HepG2 (cell line): Measurements from ENCODE around the gene VWA1. TPM values are rescaled to one million over a fixed set of nuclear protein-coding genes. Genes with fewer than 3 reads are reported as not detected.

Experiments used
- GABPB1 ChIP-seq: IDR thresholded peaks from 2 replicates; pipeline ENCODE4 v1.6.1; 2016; ENCODE audit warnings: mild to moderate bottlenecking, missing genetic modification reagents, moderate library complexity, missing compliant biosample characterization
- HDAC6 ChIP-seq: fragments of 200-600 bp; sonication (generic); IDR thresholded peaks from 2 replicates; pipeline ENCODE4 v1.7.0; 2017; ENCODE audit warnings: mild to moderate bottlenecking, antibody characterized with exemption, low read length, low read depth
- HOXD1 ChIP-seq: sonication (generic); formaldehyde crosslinking; IDR thresholded peaks from 2 replicates; pipeline ENCODE4 v1.5.0; 2020; ENCODE audit warnings: missing genetic modification reagents
- JUNB ChIP-seq: sonication (generic); formaldehyde crosslinking; IDR thresholded peaks from 2 replicates; pipeline ENCODE4 v1.8.0; 2022; ENCODE audit warnings: missing genetic modification reagents, mild to moderate bottlenecking, borderline replicate concordance
- KLF16 ChIP-seq, 2 experiments: sonication (generic) in 1 of 2; formaldehyde crosslinking in 1 of 2; IDR thresholded peaks; 2 replicates each; pipeline versions ENCODE4 v1.6.1 to v1.8.0; 2016 to 2023; ENCODE audit warnings: missing genetic modification reagents in 2 of 2, missing compliant biosample characterization in 1 of 2
- NFIB ChIP-seq: sonication (generic); formaldehyde crosslinking; IDR thresholded peaks from 2 replicates; pipeline ENCODE4 v1.9.0; 2021; ENCODE audit warnings: missing genetic modification reagents, mild to moderate bottlenecking, borderline replicate concordance
- SSRP1 ChIP-seq: IDR thresholded peaks from 2 replicates; pipeline ENCODE4 v1.6.1; 2016; ENCODE audit warnings: control low read depth
- ZBTB1 ChIP-seq: sonication (generic); formaldehyde crosslinking; IDR thresholded peaks from 2 replicates; pipeline ENCODE4 v1.4.0; 2020; ENCODE audit warnings: missing genetic modification reagents, borderline replicate concordance
- ZNF274 ChIP-seq: sonication (generic); formaldehyde crosslinking; IDR thresholded peaks from 2 replicates; pipeline ENCODE4 v1.5.1; 2020; ENCODE audit warnings: mild to moderate bottlenecking, missing genetic modification reagents
- ZNF672 ChIP-seq: sonication (generic); formaldehyde crosslinking; IDR thresholded peaks from 2 replicates; pipeline ENCODE4 v1.8.1; 2022; ENCODE audit warnings: missing genetic modification reagents
- ZNF83 ChIP-seq: sonication (generic); formaldehyde crosslinking; IDR thresholded peaks from 2 replicates; pipeline ENCODE4 v1.4.0; 2020; ENCODE audit warnings: missing genetic modification reagents, mild to moderate bottlenecking, borderline replicate concordance
- polyA plus RNA-seq, 8 experiments: library from polyadenylated mRNA; depleted of rRNA in 3 of 8; stranded (reverse) in 7 of 8; unstranded in 1 of 8; fragments of >200 nt; fragmentation: Illumina TruSeq in 4 of 8; extraction: Trizol in 4 of 8; gene quantifications; 2 replicates each; pipeline versions ENCODE4 v1.2.1 to v1.2.3, GENCODE V29; 2011 to 2016; ENCODE audit warnings: low read depth in 4 of 8, missing spikeins in 1 of 8, mixed read lengths in 1 of 8; ENCODE audit not compliant: insufficient read depth in 1 of 8
- total RNA-seq, 5 experiments: library from RNA; depleted of rRNA; stranded (reverse); fragments of >200 nt; fragmentation: Illumina TruSeq; extraction: Trizol; gene quantifications; 2 replicates each; pipeline ENCODE4 v1.2.3, GENCODE V29; 2016; ENCODE audit warnings: low read depth in 1 of 5
- TF ChIP-seq, protein P1 (sequence below): sonication (generic); formaldehyde crosslinking; IDR thresholded peaks from 2 replicates; pipeline ENCODE4 v1.5.1; 2020; ENCODE audit warnings: missing genetic modification reagents, mild to moderate bottlenecking, borderline replicate concordance
- TF ChIP-seq, protein P2 (sequence below): sonication (generic); formaldehyde crosslinking; IDR thresholded peaks from 2 replicates; pipeline ENCODE4 v1.5.0; 2020; ENCODE audit warnings: mild to moderate bottlenecking, missing genetic modification reagents, moderate library complexity
- TF ChIP-seq, protein P3 (sequence below): sonication (generic); formaldehyde crosslinking; IDR thresholded peaks from 2 replicates; pipeline ENCODE4 v1.4.0; 2020; ENCODE audit warnings: missing genetic modification reagents, mild to moderate bottlenecking, borderline replicate concordance
- TF ChIP-seq, protein P4 (sequence below): sonication (generic); formaldehyde crosslinking; IDR thresholded peaks from 2 replicates; pipeline ENCODE4 v1.9.0; 2021; ENCODE audit warnings: missing genetic modification reagents, borderline replicate concordance
- TF ChIP-seq, protein P5 (sequence below): fragments of 450-650 bp; IDR thresholded peaks from 2 replicates; pipeline ENCODE4 v1.6.1; 2017

VWA1 gene
- total and polyA plus RNA-seq, 2 of the 13 experiments (the other 11 are each of a cell fraction or from before 2014, with no cell fraction given): 40.9 to 57.5 TPM

- TF ChIP-seq, protein P1, sequence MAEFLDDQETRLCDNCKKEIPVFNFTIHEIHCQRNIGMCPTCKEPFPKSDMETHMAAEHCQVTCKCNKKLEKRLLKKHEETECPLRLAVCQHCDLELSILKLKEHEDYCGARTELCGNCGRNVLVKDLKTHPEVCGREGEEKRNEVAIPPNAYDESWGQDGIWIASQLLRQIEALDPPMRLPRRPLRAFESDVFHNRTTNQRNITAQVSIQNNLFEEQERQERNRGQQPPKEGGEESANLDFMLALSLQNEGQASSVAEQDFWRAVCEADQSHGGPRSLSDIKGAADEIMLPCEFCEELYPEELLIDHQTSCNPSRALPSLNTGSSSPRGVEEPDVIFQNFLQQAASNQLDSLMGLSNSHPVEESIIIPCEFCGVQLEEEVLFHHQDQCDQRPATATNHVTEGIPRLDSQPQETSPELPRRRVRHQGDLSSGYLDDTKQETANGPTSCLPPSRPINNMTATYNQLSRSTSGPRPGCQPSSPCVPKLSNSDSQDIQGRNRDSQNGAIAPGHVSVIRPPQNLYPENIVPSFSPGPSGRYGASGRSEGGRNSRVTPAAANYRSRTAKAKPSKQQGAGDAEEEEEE (CRISPR knock-in tag): no peak; the same call in 1 of the 2 replicates
- peak; percentile 71; the same call in 1 of the 2 replicates for TF ChIP-seq HOXD1 (CRISPR knock-in tag)
- no peak for TF ChIP-seq SSRP1 (CRISPR knock-in tag)
- TF ChIP-seq HDAC6: no peak
- TF ChIP-seq ZBTB1: no peak
- TF ChIP-seq, protein P2, sequence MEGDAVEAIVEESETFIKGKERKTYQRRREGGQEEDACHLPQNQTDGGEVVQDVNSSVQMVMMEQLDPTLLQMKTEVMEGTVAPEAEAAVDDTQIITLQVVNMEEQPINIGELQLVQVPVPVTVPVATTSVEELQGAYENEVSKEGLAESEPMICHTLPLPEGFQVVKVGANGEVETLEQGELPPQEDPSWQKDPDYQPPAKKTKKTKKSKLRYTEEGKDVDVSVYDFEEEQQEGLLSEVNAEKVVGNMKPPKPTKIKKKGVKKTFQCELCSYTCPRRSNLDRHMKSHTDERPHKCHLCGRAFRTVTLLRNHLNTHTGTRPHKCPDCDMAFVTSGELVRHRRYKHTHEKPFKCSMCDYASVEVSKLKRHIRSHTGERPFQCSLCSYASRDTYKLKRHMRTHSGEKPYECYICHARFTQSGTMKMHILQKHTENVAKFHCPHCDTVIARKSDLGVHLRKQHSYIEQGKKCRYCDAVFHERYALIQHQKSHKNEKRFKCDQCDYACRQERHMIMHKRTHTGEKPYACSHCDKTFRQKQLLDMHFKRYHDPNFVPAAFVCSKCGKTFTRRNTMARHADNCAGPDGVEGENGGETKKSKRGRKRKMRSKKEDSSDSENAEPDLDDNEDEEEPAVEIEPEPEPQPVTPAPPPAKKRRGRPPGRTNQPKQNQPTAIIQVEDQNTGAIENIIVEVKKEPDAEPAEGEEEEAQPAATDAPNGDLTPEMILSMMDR (CRISPR knock-in tag): peak; percentile 63
- TF ChIP-seq JUNB: no peak
- no peak for TF ChIP-seq NFIB (CRISPR knock-in tag)
- TF ChIP-seq ZNF83 (CRISPR knock-in tag): 0 out of 2 replicates have a peak, but pooled peaks have one; percentile 20
- no peak; the same call in 1 of the 2 replicates for TF ChIP-seq ZNF274 (CRISPR knock-in tag)
- TF ChIP-seq, protein P3, sequence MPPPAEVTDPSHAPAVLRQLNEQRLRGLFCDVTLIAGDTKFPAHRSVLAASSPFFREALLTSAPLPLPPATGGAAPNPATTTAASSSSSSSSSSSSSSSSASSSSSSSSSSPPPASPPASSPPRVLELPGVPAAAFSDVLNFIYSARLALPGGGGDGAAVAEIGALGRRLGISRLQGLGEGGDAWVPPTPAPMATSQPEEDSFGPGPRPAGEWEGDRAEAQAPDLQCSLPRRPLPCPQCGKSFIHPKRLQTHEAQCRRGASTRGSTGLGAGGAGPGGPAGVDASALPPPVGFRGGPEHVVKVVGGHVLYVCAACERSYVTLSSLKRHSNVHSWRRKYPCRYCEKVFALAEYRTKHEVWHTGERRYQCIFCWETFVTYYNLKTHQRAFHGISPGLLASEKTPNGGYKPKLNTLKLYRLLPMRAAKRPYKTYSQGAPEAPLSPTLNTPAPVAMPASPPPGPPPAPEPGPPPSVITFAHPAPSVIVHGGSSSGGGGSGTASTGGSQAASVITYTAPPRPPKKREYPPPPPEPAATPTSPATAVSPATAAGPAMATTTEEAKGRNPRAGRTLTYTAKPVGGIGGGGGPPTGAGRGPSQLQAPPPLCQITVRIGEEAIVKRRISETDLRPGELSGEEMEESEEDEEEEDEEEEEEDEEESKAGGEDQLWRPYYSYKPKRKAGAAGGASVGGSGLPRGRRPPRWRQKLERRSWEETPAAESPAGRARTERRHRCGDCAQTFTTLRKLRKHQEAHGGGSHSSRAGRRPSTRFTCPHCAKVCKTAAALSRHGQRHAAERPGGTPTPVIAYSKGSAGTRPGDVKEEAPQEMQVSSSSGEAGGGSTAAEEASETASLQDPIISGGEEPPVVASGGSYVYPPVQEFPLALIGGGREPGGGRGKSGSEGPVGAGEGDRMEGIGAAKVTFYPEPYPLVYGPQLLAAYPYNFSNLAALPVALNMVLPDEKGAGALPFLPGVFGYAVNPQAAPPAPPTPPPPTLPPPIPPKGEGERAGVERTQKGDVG (CRISPR knock-in tag): no peak
- no peak; a peak in 1 of 4 replicates for TF ChIP-seq KLF16 (CRISPR knock-in tag; IDR thresholded peaks at IDR 0.05)
- TF ChIP-seq, protein P4, sequence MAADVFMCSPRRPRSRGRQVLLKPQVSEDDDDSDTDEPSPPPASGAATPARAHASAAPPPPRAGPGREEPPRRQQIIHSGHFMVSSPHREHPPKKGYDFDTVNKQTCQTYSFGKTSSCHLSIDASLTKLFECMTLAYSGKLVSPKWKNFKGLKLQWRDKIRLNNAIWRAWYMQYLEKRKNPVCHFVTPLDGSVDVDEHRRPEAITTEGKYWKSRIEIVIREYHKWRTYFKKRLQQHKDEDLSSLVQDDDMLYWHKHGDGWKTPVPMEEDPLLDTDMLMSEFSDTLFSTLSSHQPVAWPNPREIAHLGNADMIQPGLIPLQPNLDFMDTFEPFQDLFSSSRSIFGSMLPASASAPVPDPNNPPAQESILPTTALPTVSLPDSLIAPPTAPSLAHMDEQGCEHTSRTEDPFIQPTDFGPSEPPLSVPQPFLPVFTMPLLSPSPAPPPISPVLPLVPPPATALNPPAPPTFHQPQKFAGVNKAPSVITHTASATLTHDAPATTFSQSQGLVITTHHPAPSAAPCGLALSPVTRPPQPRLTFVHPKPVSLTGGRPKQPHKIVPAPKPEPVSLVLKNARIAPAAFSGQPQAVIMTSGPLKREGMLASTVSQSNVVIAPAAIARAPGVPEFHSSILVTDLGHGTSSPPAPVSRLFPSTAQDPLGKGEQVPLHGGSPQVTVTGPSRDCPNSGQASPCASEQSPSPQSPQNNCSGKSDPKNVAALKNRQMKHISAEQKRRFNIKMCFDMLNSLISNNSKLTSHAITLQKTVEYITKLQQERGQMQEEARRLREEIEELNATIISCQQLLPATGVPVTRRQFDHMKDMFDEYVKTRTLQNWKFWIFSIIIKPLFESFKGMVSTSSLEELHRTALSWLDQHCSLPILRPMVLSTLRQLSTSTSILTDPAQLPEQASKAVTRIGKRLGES (CRISPR knock-in tag): no peak
- TF ChIP-seq ZNF672: no peak
- TF ChIP-seq GABPB1 (CRISPR knock-in tag): peak; percentile 98
- TF ChIP-seq, protein P5, sequence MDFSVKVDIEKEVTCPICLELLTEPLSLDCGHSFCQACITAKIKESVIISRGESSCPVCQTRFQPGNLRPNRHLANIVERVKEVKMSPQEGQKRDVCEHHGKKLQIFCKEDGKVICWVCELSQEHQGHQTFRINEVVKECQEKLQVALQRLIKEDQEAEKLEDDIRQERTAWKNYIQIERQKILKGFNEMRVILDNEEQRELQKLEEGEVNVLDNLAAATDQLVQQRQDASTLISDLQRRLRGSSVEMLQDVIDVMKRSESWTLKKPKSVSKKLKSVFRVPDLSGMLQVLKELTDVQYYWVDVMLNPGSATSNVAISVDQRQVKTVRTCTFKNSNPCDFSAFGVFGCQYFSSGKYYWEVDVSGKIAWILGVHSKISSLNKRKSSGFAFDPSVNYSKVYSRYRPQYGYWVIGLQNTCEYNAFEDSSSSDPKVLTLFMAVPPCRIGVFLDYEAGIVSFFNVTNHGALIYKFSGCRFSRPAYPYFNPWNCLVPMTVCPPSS: no peak
Measured at GRCh38 chr1:1399187-1399871, 36.2 kb upstream of the VWA1 start, which contains the start of gene CCNL2 (continued).
